Fibroblast of peridontal ligament (primary cell): ENCODE results near the gene FAM83E.
"Not testable (repeated sequence)": the region's sequence is repeated elsewhere in the genome, so short reads cannot be mapped to it uniquely, and the experiment has no call there.

ENCODE experiments used
- DNase-seq: peaks from one replicate; pipeline ENCODE4 v3.0.0-alpha.2; 2010; ENCODE audit errors: extremely low read depth

FAM83E gene

GRCh38 chr19:48639483-48640375, 24.9 kb upstream of the FAM83E start:
- DNase-seq = no peak

GRCh38 chr19:48638831-48639381, 24.0 kb upstream of the FAM83E start:
- DNase-seq = no peak

- DNase-seq = peak; percentile 96
Observed at GRCh38 chr19:48637948-48638830, 23.3 kb upstream of the FAM83E start.

- peak; percentile 98 for DNase-seq
Observed at GRCh38 chr19:48637449-48637947, 22.6 kb upstream of the FAM83E start.

GRCh38 chr19:48636859-48637448, 22.1 kb upstream of the FAM83E start, which contains the start of gene DBP:
Gene DBP, minus strand, starts transcription at chr19:48637379. Its CDS starts 385 bp downstream, at chr19:48636994.
- no peak for DNase-seq

GRCh38 chr19:48635966-48636858, 21.3 kb upstream of the FAM83E start:
- no peak for DNase-seq

GRCh38 chr19:48635263-48635965, 20.5 kb upstream of the FAM83E start:
- DNase-seq = no peak

GRCh38 chr19:48634424-48635262, 19.8 kb upstream of the FAM83E start:
- DNase-seq = peak; percentile 90

GRCh38 chr19:48634036-48634342, 19.1 kb upstream of the FAM83E start:
- DNase-seq = no peak

- no peak for DNase-seq
Observed at GRCh38 chr19:48633148-48634035, 18.5 kb upstream of the FAM83E start.

GRCh38 chr19:48632692-48633147, 17.8 kb upstream of the FAM83E start:
- DNase-seq = peak; percentile 35

GRCh38 chr19:48632286-48632685, 17.4 kb upstream of the FAM83E start:
- DNase-seq = not testable (repeated sequence)

GRCh38 chr19:48631225-48631624, 16.3 kb upstream of the FAM83E start:
- no peak for DNase-seq

GRCh38 chr19:48630296-48631063, 15.6 kb upstream of the FAM83E start:
- no peak for DNase-seq

- no peak for DNase-seq
Observed at GRCh38 chr19:48629599-48630295, 14.9 kb upstream of the FAM83E start.

- no peak for DNase-seq
Observed at GRCh38 chr19:48629297-48629598, 14.4 kb upstream of the FAM83E start.
